ENCODE measurements around the gene SRRM3. TPM values are rescaled to one million over a fixed set of nuclear protein-coding genes. Genes with fewer than 3 reads are reported as not detected.

Gene SRRM3
- total RNA-seq, 2 experiments from 2014 or later: not detected

GRCh38 chr7:76233538-76234281, 32.0 kb downstream of the SRRM3 start:
- Histone ChIP-seq H3K9me3 (ENCODE audit: low read length) (no peaks in the 10 kb centered on the region), H3K4me3 (ENCODE audit: low read depth, low read length, poor library complexity, severe bottlenecking) (no peak overlapping the region), H3K4me2 (ENCODE audit: low read length) (no peak overlapping the region), H3K36me3 (ENCODE audit: insufficient read depth, low read length) (no peaks in the 10 kb centered on the region), H2AFZ (ENCODE audit: low read length) (no peak overlapping the region), H3K4me1 (ENCODE audit: insufficient read depth, low read length, poor library complexity, severe bottlenecking) (no peaks in the 10 kb centered on the region), H3K9me2 (ENCODE audit: insufficient read depth, low read length) (no peaks in the 10 kb centered on the region), H3K79me2 (ENCODE audit: insufficient read depth, low read depth, low read length) (no peaks in the 10 kb centered on the region), H3K27ac (ENCODE audit: low read depth, low read length, poor library complexity, severe bottlenecking) (no peak overlapping the region), H4K20me1 (ENCODE audit: insufficient read depth, low read length) (no peaks in the 10 kb centered on the region)
- POLR2A ChIA-PET: interaction anchor here (0.5 kb wide), 1 partner anchor 49 kb away, joined by 3 read pairs; no protein-coding TSS in a partner anchor
- no TSS peak for BruUV-seq (replicated peaks)
- no peak for TF ChIP-seq EZH2phosphoT487 (IDR thresholded peaks at IDR 0.05; ENCODE audit: borderline replicate concordance, low read depth, low read length)
- no peak for TF ChIP-seq CTCF (conservative IDR thresholded peaks at IDR 0.05; ENCODE audit: low read length)
- intact Hi-C loops (cut with micrococcal nuclease; ENCODE audit: unreplicated experiment): no loop called here
- no peak for DNase-seq (ENCODE audit: low spot score)
- CTCF ChIA-PET (ENCODE audit: unreplicated experiment): interaction anchor here (1.9 kb wide), 1 partner anchor 20 kb away, joined by 5 read pairs; no protein-coding TSS in a partner anchor

DNA sequence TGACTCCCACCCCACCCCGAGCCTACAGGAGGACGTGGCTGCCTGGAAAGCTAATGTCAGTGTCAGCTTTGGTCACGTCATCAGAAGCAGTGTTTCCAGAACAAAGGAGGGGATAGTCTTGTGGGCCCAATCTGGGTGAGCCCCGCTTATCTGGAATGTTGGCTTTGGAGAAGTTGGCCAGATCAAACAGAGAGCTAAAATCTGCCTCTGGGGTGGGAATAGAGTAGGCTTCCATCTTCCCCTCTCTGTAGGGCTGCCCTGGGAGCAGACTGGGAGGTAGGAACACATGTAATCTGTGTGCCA, 32.5 kb downstream of the SRRM3 start:
- no peaks in the 10 kb centered on the region for H3K9me2 ChIP-seq (ENCODE audit: insufficient read depth, low read length)
- no peak overlapping the region for H3K4me3 ChIP-seq (ENCODE audit: low read depth, low read length, poor library complexity, severe bottlenecking)
- H3K79me2 ChIP-seq (ENCODE audit: insufficient read depth, low read depth, low read length): no peaks in the 10 kb centered on the region
- TF ChIP-seq EZH2phosphoT487 (IDR thresholded peaks at IDR 0.05; ENCODE audit: borderline replicate concordance, low read depth, low read length): no peak
- TF ChIP-seq CTCF (conservative IDR thresholded peaks at IDR 0.05; ENCODE audit: low read length): no peak
- H3K4me1 ChIP-seq (ENCODE audit: insufficient read depth, low read length, poor library complexity, severe bottlenecking): no peaks in the 10 kb centered on the region
- CTCF ChIA-PET (ENCODE audit: unreplicated experiment): interaction anchor here (1.9 kb wide), 1 partner anchor 21 kb away, joined by 5 read pairs; no protein-coding TSS in a partner anchor
- H4K20me1 ChIP-seq (ENCODE audit: insufficient read depth, low read length): no peaks in the 10 kb centered on the region
- POLR2A ChIA-PET: no interaction called here
- no TSS peak for BruUV-seq (replicated peaks)
- no peak overlapping the region for H2AFZ ChIP-seq (ENCODE audit: low read length)
- DNase-seq (ENCODE audit: low spot score): no peak
- no peak overlapping the region for H3K27ac ChIP-seq (ENCODE audit: low read depth, low read length, poor library complexity, severe bottlenecking)
- H3K9me3 ChIP-seq (ENCODE audit: low read length): no peaks in the 10 kb centered on the region
- H3K36me3 ChIP-seq (ENCODE audit: insufficient read depth, low read length): no peaks in the 10 kb centered on the region
- intact Hi-C loops (cut with micrococcal nuclease; ENCODE audit: unreplicated experiment): no loop called here
- H3K4me2 ChIP-seq (ENCODE audit: low read length): no peak overlapping the region

DNA sequence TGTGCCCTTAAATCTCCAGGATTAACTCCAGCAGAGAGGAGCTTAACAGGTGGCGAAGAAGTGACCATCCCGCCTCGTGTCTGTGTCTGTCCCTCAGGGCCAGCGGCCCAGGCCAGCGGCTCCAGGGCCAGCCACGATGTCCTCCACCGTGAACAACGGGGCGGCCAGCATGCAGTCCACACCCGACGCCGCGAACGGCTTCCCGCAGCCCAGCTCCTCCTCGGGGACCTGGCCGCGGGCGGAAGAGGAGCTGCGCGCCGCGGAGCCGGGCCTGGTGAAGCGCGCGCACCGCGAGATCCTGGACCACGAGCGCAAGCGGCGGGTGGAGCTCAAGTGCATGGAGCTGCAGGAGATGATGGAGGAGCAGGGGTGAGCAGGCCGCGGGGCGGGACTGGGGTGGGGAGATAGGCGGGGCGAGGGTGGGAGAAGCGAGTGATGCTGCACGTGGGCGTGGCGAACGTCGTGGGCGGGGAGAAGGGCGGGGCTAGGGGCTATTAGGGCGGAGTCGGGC, 33.3 kb downstream of the SRRM3 start:
- Histone ChIP-seq H3K4me3 (ENCODE audit: low read depth, low read length, poor library complexity, severe bottlenecking) (no peak overlapping the region), H3K9me3 (ENCODE audit: low read length) (no peaks in the 10 kb centered on the region), H3K9me2 (ENCODE audit: insufficient read depth, low read length) (no peaks in the 10 kb centered on the region), H3K4me2 (ENCODE audit: low read length) (peak overlapping the region; percentile 41), H3K4me1 (ENCODE audit: insufficient read depth, low read length, poor library complexity, severe bottlenecking) (no peaks in the 10 kb centered on the region), H3K79me2 (ENCODE audit: insufficient read depth, low read depth, low read length) (no peaks in the 10 kb centered on the region), H4K20me1 (ENCODE audit: insufficient read depth, low read length) (no peaks in the 10 kb centered on the region), H3K27ac (ENCODE audit: low read depth, low read length, poor library complexity, severe bottlenecking) (no peak overlapping the region), H3K36me3 (ENCODE audit: insufficient read depth, low read length) (no peaks in the 10 kb centered on the region), H2AFZ (ENCODE audit: low read length) (no peak overlapping the region)
- intact Hi-C loops (cut with micrococcal nuclease; ENCODE audit: unreplicated experiment): no loop called here
- POLR2A ChIA-PET: interaction anchor here (0.5 to 0.7 kb wide), 3 partner anchors 56 to 1515 kb away, joined by 3 to 4 read pairs (median 4); no protein-coding TSS in a partner anchor
- no TSS peak for BruUV-seq (replicated peaks)
- peak; percentile 68 for DNase-seq (ENCODE audit: low spot score)
- no peak for TF ChIP-seq CTCF (conservative IDR thresholded peaks at IDR 0.05; ENCODE audit: low read length)
- TF ChIP-seq EZH2phosphoT487 (IDR thresholded peaks at IDR 0.05; ENCODE audit: borderline replicate concordance, low read depth, low read length): no peak
- CTCF ChIA-PET (ENCODE audit: unreplicated experiment): interaction anchor here (0.6 to 0.7 kb wide), 2 partner anchors 19 to 231 kb away, joined by 3 to 4 read pairs; no protein-coding TSS in a partner anchor
